ENCODE measurements around the gene PTP4A1. TPM values are rescaled to one million over a fixed set of nuclear protein-coding genes. Genes with fewer than 3 reads are reported as not detected.
A peak's percentile ranks its signal among the peaks of the same experiment; 100 is the strongest.

PTP4A1 gene
- total and polyA plus RNA-seq, 2 of the 13 experiments (the other 11 are each of a cell fraction or from before 2014, with no cell fraction given) = 141 to 376 TPM

DNA sequence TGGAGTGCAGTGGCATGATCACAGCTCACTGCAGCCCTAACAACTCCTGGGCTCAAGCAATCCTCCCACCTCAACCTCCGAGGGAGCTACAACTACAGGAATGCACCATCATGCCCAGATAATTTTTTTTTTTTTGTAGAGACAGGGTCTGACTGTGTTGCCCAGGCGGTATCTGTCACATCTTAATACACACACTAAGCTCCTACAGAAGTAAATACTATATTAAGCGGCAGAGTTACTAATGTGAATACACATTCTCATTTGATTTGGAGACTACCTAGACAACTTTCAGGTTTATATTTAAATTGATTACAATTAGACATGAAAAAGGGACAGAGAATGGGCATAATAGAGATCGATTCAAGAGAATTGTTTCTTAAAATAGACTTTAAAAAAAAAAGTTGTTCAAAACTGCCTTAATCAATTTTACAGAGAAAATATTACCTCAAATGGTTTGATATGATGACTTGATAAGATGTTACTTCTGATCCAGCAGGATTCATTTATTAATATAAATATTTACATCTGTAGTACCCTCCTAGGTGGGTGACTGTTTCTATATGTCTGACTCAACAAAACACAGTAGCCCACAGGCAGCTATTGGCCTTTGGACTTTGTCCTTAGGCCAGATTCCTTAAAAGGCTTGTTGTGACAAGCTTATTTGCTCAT lies 7.1 kb upstream of the PTP4A1 start (continued):
- TF ChIP-seq ZXDC (CRISPR knock-in tag; IDR thresholded peaks at IDR 0.05) = no peak
- TF ChIP-seq ZNF543 (CRISPR knock-in tag; IDR thresholded peaks at IDR 0.05) = 0 out of 2 replicates have a peak, but pooled peaks have one; percentile 30
- peak; percentile 91 for TF ChIP-seq HDAC2 (CRISPR knock-in tag; IDR thresholded peaks at IDR 0.05)
- TF ChIP-seq MAFF (IDR thresholded peaks at IDR 0.05; ENCODE audit: low read depth, low read length) = peak; percentile 95
- no peak for TF ChIP-seq MYC (CRISPR knock-in tag; IDR thresholded peaks at IDR 0.05; ENCODE audit: borderline replicate concordance)

- intact Hi-C loops (cut with micrococcal nuclease; ENCODE audit: unreplicated experiment) = loop anchor here (2.0 kb wide), 3 partner anchors 15 to 213 kb away; no protein-coding TSS in a partner anchor
- peaks cover 98% of the 10 kb centered on the region for H3K4me1 ChIP-seq (ENCODE audit: insufficient read depth, low read length)
- CTCF ChIA-PET (ENCODE audit: low intra/inter-chr PET ratio, low total read pairs) = no interaction called here
- TF ChIP-seq ZBTB7B (CRISPR knock-in tag; IDR thresholded peaks at IDR 0.05) = no peak
- no peak for TF ChIP-seq MIER2 (CRISPR knock-in tag; IDR thresholded peaks at IDR 0.05)
- no peak for TF ChIP-seq FIP1L1 (IDR thresholded peaks at IDR 0.05; ENCODE audit: borderline replicate concordance, insufficient read depth, low read depth, low read length)
- no peak for TF ChIP-seq ZMYM3 (CRISPR knock-in tag; IDR thresholded peaks at IDR 0.05)
- TF ChIP-seq, protein P1, sequence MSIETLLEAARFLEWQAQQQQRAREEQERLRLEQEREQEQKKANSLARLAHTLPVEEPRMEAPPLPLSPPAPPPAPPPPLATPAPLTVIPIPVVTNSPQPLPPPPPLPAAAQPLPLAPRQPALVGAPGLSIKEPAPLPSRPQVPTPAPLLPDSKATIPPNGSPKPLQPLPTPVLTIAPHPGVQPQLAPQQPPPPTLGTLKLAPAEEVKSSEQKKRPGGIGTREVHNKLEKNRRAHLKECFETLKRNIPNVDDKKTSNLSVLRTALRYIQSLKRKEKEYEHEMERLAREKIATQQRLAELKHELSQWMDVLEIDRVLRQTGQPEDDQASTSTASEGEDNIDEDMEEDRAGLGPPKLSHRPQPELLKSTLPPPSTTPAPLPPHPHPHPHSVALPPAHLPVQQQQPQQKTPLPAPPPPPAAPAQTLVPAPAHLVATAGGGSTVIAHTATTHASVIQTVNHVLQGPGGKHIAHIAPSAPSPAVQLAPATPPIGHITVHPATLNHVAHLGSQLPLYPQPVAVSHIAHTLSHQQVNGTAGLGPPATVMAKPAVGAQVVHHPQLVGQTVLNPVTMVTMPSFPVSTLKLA (IDR thresholded peaks at IDR 0.05) = no peak
- TF ChIP-seq KLF16 (CRISPR knock-in tag; IDR thresholded peaks at IDR 0.05) = 0 out of 4 replicates have a peak, but pooled peaks of 1 of the 2 experiments have one; percentile 5
- TF ChIP-seq, protein P2, sequence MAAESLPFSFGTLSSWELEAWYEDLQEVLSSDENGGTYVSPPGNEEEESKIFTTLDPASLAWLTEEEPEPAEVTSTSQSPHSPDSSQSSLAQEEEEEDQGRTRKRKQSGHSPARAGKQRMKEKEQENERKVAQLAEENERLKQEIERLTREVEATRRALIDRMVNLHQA (CRISPR knock-in tag; IDR thresholded peaks at IDR 0.05) = no peak; the same call in 1 of the 2 replicates
- no peak for TF ChIP-seq SMARCE1 (IDR thresholded peaks at IDR 0.05; ENCODE audit: borderline replicate concordance)
- TF ChIP-seq U2AF2 (IDR thresholded peaks at IDR 0.05; ENCODE audit: low read depth, low read length) = no peak
- TF ChIP-seq PTBP1 (IDR thresholded peaks at IDR 0.05; ENCODE audit: low read depth, low read length, poor library complexity, severe bottlenecking) = no peak
- no peak for TF ChIP-seq ZNF484 (CRISPR knock-in tag; IDR thresholded peaks at IDR 0.05; ENCODE audit: borderline replicate concordance, low read depth)
- TF ChIP-seq CHD2 (IDR thresholded peaks at IDR 0.05; ENCODE audit: low read depth, low read length) = no peak
Measured at GRCh38 chr6:63565727-63566596, 6.3 kb upstream of the PTP4A1 start.

More at GRCh38 chr6:63565727-63566596, 6.3 kb upstream of the PTP4A1 start:
- no peak overlapping the region for H2AFZ ChIP-seq (ENCODE audit: low read length)
- ATAC-seq (peak; percentile 5), FAIRE-seq (no peak), DNase-seq (ENCODE audit: low spot score) (no peak)
- POLR2A ChIA-PET = interaction anchor here (0.7 to 3.4 kb wide), 24 partner anchors 8 to 240 kb away, joined by 3 to 32 read pairs (median 4); no protein-coding TSS in a partner anchor
- WGBS (ENCODE audit: low lambda C conversion rate) = 73% methylated on average over 4 of the region's 4 CpGs
- no peaks in the 10 kb centered on the region for H3K9me3 ChIP-seq (ENCODE audit: low read length)
- peak overlapping the region in 1 of 3 experiments; percentile 63; a peak in 2 of 6 replicates for H3K4me3 ChIP-seq (replicated peaks in 1 of 3; ENCODE audit: insufficient read depth in 1 of 3, low read depth in 2 of 3, low read length in 3 of 3)
- BruUV-seq (replicated peaks) = no TSS peak
- H3K27ac ChIP-seq (ENCODE audit: extremely low read length, insufficient read depth, low read length) = peak overlapping the region; percentile 83
- no peaks in the 10 kb centered on the region for H4K20me1 ChIP-seq (ENCODE audit: insufficient read depth, low read length)
- peak overlapping the region; percentile 58 for H3K9ac ChIP-seq (ENCODE audit: insufficient read depth, low read depth, low read length)
- in situ Hi-C loops (cut with HindIII; ENCODE audit: extremely low pct_ligation_motif_present, low pct_unique_long_range_greater_than_20kb) = no loop called here
- H3K79me2 ChIP-seq (ENCODE audit: insufficient read depth, low read length) = peaks cover 90% of the 10 kb centered on the region
- no peaks in the 10 kb centered on the region for H3K27me3 ChIP-seq (ENCODE audit: control insufficient read depth in 1 of 2, insufficient read depth in 2 of 2, low read length in 2 of 2)
- peak overlapping the region; percentile 74 for H3K4me2 ChIP-seq (ENCODE audit: low read depth, low read length)
- no peaks in the 10 kb centered on the region; a peak in 2 of 5 replicates for H3K36me3 ChIP-seq (replicated peaks in 1 of 2; ENCODE audit: control insufficient read depth in 1 of 2, insufficient read depth in 2 of 2, low read length in 2 of 2)
